CD8-positive, alpha-beta memory T cell (primary cell): Measurements from ENCODE around the gene REXO1. TPM values are rescaled to one million over a fixed set of nuclear protein-coding genes. Genes with fewer than 3 reads are reported as not detected.

Experiments
- CTCF ChIA-PET: fragments of 350-600 bp; sonication (Branson Sonifier 250); formaldehyde crosslinking; loops from one replicate; lab custom pipeline; 2021; ENCODE audit warnings: antibody characterized with exemption; lab: Charles Lee
- POLR2A ChIA-PET: fragments of 350-600 bp; sonication (Branson Sonifier 250); formaldehyde crosslinking; loops from one replicate; lab custom pipeline; 2021; ENCODE audit warnings: antibody characterized with exemption; lab: Charles Lee
- DNase-seq, 5 donors: peaks; one replicate each; pipeline versions ENCODE4 v3.0.0 to v3.0.0-alpha.2; 2020 to 2022; ENCODE audit warnings: mixed read lengths in 1 of 5
- H3K27ac ChIP-seq: one replicate; pipeline ENCODE4 v1.7.0; 2013; ENCODE audit warnings: low read depth, mild to moderate bottlenecking, low read length, moderate library complexity
- H3K27me3 ChIP-seq: 2 replicates; pipeline ENCODE4 v1.7.0; 2013; ENCODE audit warnings: low read length, mild to moderate bottlenecking; ENCODE audit not compliant: insufficient read depth, poor library complexity, severe bottlenecking
- H3K36me3 ChIP-seq: 2 replicates; pipeline ENCODE4 v1.7.0; 2013; ENCODE audit warnings: mild to moderate bottlenecking, low read length, moderate library complexity; ENCODE audit not compliant: insufficient read depth
- H3K4me1 ChIP-seq: 2 replicates; pipeline ENCODE4 v1.7.0; 2013; ENCODE audit warnings: mild to moderate bottlenecking, low read length, moderate library complexity; ENCODE audit not compliant: insufficient read depth
- H3K4me3 ChIP-seq: 2 replicates; pipeline ENCODE4 v1.7.0; 2013; ENCODE audit warnings: mild to moderate bottlenecking, low read length
- H3K9me3 ChIP-seq: 2 replicates; pipeline ENCODE4 v1.7.0; 2013; ENCODE audit warnings: mild to moderate bottlenecking, low read length
- H3K27ac Mint-ChIP-seq, 8 donors: one replicate each; pipeline ENCODE4 v1.8.0; 2020 to 2021; ENCODE audit warnings: mixed read lengths in 8 of 8, mild to moderate bottlenecking in 6 of 8, inconsistent platforms in 3 of 8, moderate library complexity in 3 of 8
- H3K27me3 Mint-ChIP-seq, 2 donors: one replicate each; pipeline ENCODE4 v1.8.0; 2020 to 2021; ENCODE audit warnings: mixed read lengths in 2 of 2, mild to moderate bottlenecking in 1 of 2, moderate library complexity in 1 of 2
- H3K36me3 Mint-ChIP-seq, 3 donors: one replicate each; pipeline ENCODE4 v1.8.0; 2020 to 2021; ENCODE audit warnings: mixed read lengths in 3 of 3, inconsistent platforms in 1 of 3, mild to moderate bottlenecking in 1 of 3
- H3K4me1 Mint-ChIP-seq, 3 donors: one replicate each; pipeline ENCODE4 v1.8.0; 2020 to 2021; ENCODE audit warnings: mixed read lengths in 3 of 3, inconsistent platforms in 1 of 3, mild to moderate bottlenecking in 1 of 3
- H3K4me3 Mint-ChIP-seq, 7 donors: one replicate each; pipeline ENCODE4 v1.8.0; 2020 to 2021; ENCODE audit warnings: mixed read lengths in 7 of 7, mild to moderate bottlenecking in 6 of 7, moderate library complexity in 4 of 7, inconsistent platforms in 2 of 7
- H3K9me3 Mint-ChIP-seq, 5 donors: one replicate each; pipeline ENCODE4 v1.8.0; 2020 to 2022; ENCODE audit warnings: mixed read lengths in 5 of 5, mild to moderate bottlenecking in 3 of 5, moderate library complexity in 2 of 5, inconsistent platforms in 1 of 5
- polyA plus RNA-seq: library from polyadenylated mRNA; unstranded; fragments of 300-500 nt; fragmentation: Illumina TruSeq; gene quantifications from one replicate; pipeline ENCODE4 v1.2.3, GENCODE V29; 2021
- total RNA-seq, 2 experiments: library from RNA; stranded (reverse); gene quantifications; one replicate each; pipeline ENCODE4 v1.2.3, GENCODE V29; 2021

REXO1 gene
- total and polyA plus RNA-seq, 3 experiments from 2014 or later, result 8.7 to 63.7 (median 61.0) TPM

GRCh38 chr19:1830978-1831377 is 17.3 kb downstream of the REXO1 start:
- peaks cover under 1 to 33% (median 2%) of the 10 kb centered on the region in 3 donors for H3K36me3 Mint-ChIP-seq
- ChIA-PET POLR2A (no interaction called here), CTCF (interaction anchor here (1.8 to 3.8 kb wide), 2 partner anchors 7 to 18 kb away, joined by 4 to 16 read pairs; no protein-coding TSS in a partner anchor)
- no peak overlapping the region for H3K27ac Mint-ChIP-seq
- Histone ChIP-seq H3K4me3 (no peak overlapping the region), H3K27ac (no peak overlapping the region), H3K9me3 (no peaks in the 10 kb centered on the region), H3K4me1 (peaks cover 6% of the 10 kb centered on the region), H3K27me3 (no peaks in the 10 kb centered on the region), H3K36me3 (no peaks in the 10 kb centered on the region)
- H3K4me1 Mint-ChIP-seq, result peaks cover 0 to 21% (median 6%) of the 10 kb centered on the region in 3 donors
- DNase-seq, result no peak
- peaks cover 0 to 2% of the 10 kb centered on the region in 2 donors for H3K27me3 Mint-ChIP-seq
- H3K9me3 Mint-ChIP-seq, result peaks cover 0 to 2% (median 0%) of the 10 kb centered on the region in 5 donors
- H3K4me3 Mint-ChIP-seq, result peak overlapping the region in 1 of 7 donors; percentile 8

GRCh38 chr19:1830568-1830967 is 17.7 kb downstream of the REXO1 start:
- Mint-ChIP-seq H3K27ac (no peak overlapping the region), H3K4me1 (peaks cover 0 to 20% (median 9%) of the 10 kb centered on the region in 3 donors), H3K27me3 (peaks cover 0 to 2% of the 10 kb centered on the region in 2 donors), H3K36me3 (peaks cover 2 to 36% (median 4%) of the 10 kb centered on the region in 3 donors), H3K4me3 (peak overlapping the region in 2 of 7 donors; percentile 8 to 48), H3K9me3 (peaks cover 0 to 2% (median 0%) of the 10 kb centered on the region in 5 donors)
- ChIA-PET CTCF (interaction anchor here (1.8 to 3.8 kb wide), 2 partner anchors 8 to 19 kb away, joined by 4 to 16 read pairs; no protein-coding TSS in a partner anchor), POLR2A (no interaction called here)
- Histone ChIP-seq H3K4me1 (peaks cover 9% of the 10 kb centered on the region), H3K36me3 (peaks cover 3% of the 10 kb centered on the region), H3K9me3 (no peaks in the 10 kb centered on the region), H3K27ac (no peak overlapping the region), H3K27me3 (no peaks in the 10 kb centered on the region), H3K4me3 (no peak overlapping the region)
- no peak for DNase-seq

GRCh38 chr19:1829958-1830357 is 18.3 kb downstream of the REXO1 start:
- Mint-ChIP-seq H3K36me3 (peaks cover 2 to 38% (median 4%) of the 10 kb centered on the region in 3 donors), H3K27me3 (peaks cover 0 to 2% of the 10 kb centered on the region in 2 donors), H3K27ac (no peak overlapping the region), H3K4me1 (peaks cover 0 to 20% (median 9%) of the 10 kb centered on the region in 3 donors), H3K9me3 (peaks cover 0 to 2% (median 0%) of the 10 kb centered on the region in 5 donors), H3K4me3 (no peak overlapping the region)
- DNase-seq, result no peak
- H3K9me3 ChIP-seq, result no peaks in the 10 kb centered on the region
- no peak overlapping the region for H3K27ac ChIP-seq
- H3K4me3 ChIP-seq, result no peak overlapping the region
- H3K36me3 ChIP-seq, result peaks cover 3% of the 10 kb centered on the region
- ChIA-PET CTCF (interaction anchor here (1.8 to 3.8 kb wide), 2 partner anchors 8 to 19 kb away, joined by 4 to 16 read pairs; no protein-coding TSS in a partner anchor), POLR2A (no interaction called here)
- no peaks in the 10 kb centered on the region for H3K27me3 ChIP-seq
- peaks cover 9% of the 10 kb centered on the region for H3K4me1 ChIP-seq

GRCh38 chr19:1828279-1829238 is 19.7 kb downstream of the REXO1 start:
- POLR2A ChIA-PET, result no interaction called here
- H3K4me1 Mint-ChIP-seq, result peaks cover 0 to 15% (median 6%) of the 10 kb centered on the region in 3 donors
- no peak overlapping the region for H3K4me3 Mint-ChIP-seq
- CTCF ChIA-PET, result interaction anchor here (3.8 to 4.7 kb wide), 2 partner anchors 10 to 34 kb away, joined by 16 to 28 read pairs; no protein-coding TSS in a partner anchor
- peaks cover 0 to 2% of the 10 kb centered on the region in 2 donors for H3K27me3 Mint-ChIP-seq
- Histone ChIP-seq H3K4me3 (no peak overlapping the region), H3K9me3 (no peaks in the 10 kb centered on the region), H3K36me3 (peaks cover 3% of the 10 kb centered on the region), H3K27me3 (no peaks in the 10 kb centered on the region), H3K4me1 (peaks cover 9% of the 10 kb centered on the region), H3K27ac (no peak overlapping the region)
- H3K27ac Mint-ChIP-seq, result peak overlapping the region in 1 of 8 donors; percentile 89
- peaks cover 0 to 2% (median 0%) of the 10 kb centered on the region in 5 donors for H3K9me3 Mint-ChIP-seq
- peaks cover 2 to 44% (median 4%) of the 10 kb centered on the region in 3 donors for H3K36me3 Mint-ChIP-seq
- no peak for DNase-seq

GRCh38 chr19:1827566-1828278 is 20.6 kb downstream of the REXO1 start:
- DNase-seq, result no peak

GRCh38 chr19:1826557-1827521 is 21.4 kb downstream of the REXO1 start:
- H3K4me3 Mint-ChIP-seq, result no peak overlapping the region
- H3K27me3 ChIP-seq, result no peaks in the 10 kb centered on the region
- peaks cover 9% of the 10 kb centered on the region for H3K4me1 ChIP-seq
- peaks cover 0 to 11% (median 4%) of the 10 kb centered on the region in 3 donors for H3K4me1 Mint-ChIP-seq
- no peaks in the 10 kb centered on the region for H3K9me3 ChIP-seq
- POLR2A ChIA-PET, result no interaction called here
- H3K27me3 Mint-ChIP-seq, result peaks cover 0 to 2% of the 10 kb centered on the region in 2 donors
- H3K4me3 ChIP-seq, result no peak overlapping the region
- CTCF ChIA-PET, result interaction anchor here (0.6 to 4.7 kb wide), 31 partner anchors 11 to 321 kb away, joined by 3 to 36 read pairs (median 4); partner anchors contain the start of gene UQCR11
- H3K27ac ChIP-seq, result peak overlapping the region; percentile 51
- H3K9me3 Mint-ChIP-seq, result peaks cover 0 to 2% (median 0%) of the 10 kb centered on the region in 5 donors
- peaks cover 2 to 53% (median 4%) of the 10 kb centered on the region in 3 donors for H3K36me3 Mint-ChIP-seq
- no peak for DNase-seq
- H3K36me3 ChIP-seq, result peaks cover 3% of the 10 kb centered on the region
- H3K27ac Mint-ChIP-seq, result no peak overlapping the region

More at GRCh38 chr19:1827566-1828278, 20.6 kb downstream of the REXO1 start:
- CTCF ChIA-PET, result interaction anchor here (3.8 to 4.7 kb wide), 2 partner anchors 11 to 33 kb away, joined by 16 to 28 read pairs; no protein-coding TSS in a partner anchor
- H3K27me3 Mint-ChIP-seq, result peaks cover 0 to 2% of the 10 kb centered on the region in 2 donors
- H3K4me3 Mint-ChIP-seq, result no peak overlapping the region
- no peak overlapping the region for H3K27ac Mint-ChIP-seq
- H3K36me3 Mint-ChIP-seq, result peaks cover 2 to 46% (median 4%) of the 10 kb centered on the region in 3 donors
- H3K9me3 Mint-ChIP-seq, result peaks cover 0 to 2% (median 0%) of the 10 kb centered on the region in 5 donors
- H3K4me3 ChIP-seq, result no peak overlapping the region
- peaks cover 3% of the 10 kb centered on the region for H3K36me3 ChIP-seq
- no peaks in the 10 kb centered on the region for H3K9me3 ChIP-seq
- no peak overlapping the region for H3K27ac ChIP-seq
- POLR2A ChIA-PET, result interaction anchor here (0.5 kb wide), 1 partner anchor 379 kb away, joined by 3 read pairs; no protein-coding TSS in a partner anchor
- peaks cover 0 to 11% (median 4%) of the 10 kb centered on the region in 3 donors for H3K4me1 Mint-ChIP-seq
- no peaks in the 10 kb centered on the region for H3K27me3 ChIP-seq
- H3K4me1 ChIP-seq, result peaks cover 9% of the 10 kb centered on the region
